Right forelimb (tissue), 1 donor: ENCODE data around the gene BCL2.
"Not testable (repeated sequence)": the region's sequence is repeated elsewhere in the genome, so short reads cannot be mapped to it uniquely, and the experiment has no call there.

Experiments used
- DNase-seq: peaks from one replicate; pipeline ENCODE4 v3.0.0-alpha.2; 2018

BCL2 gene

GRCh38 chr18:63232826-63233225 lies 86.7 kb downstream of the BCL2 start:
- no peak for DNase-seq

GRCh38 chr18:63229971-63230370 lies 89.6 kb downstream of the BCL2 start:
- DNase-seq = no peak

- DNase-seq = no peak
These were observed 94.1 kb downstream of the BCL2 start for GRCh38 chr18:63225434-63225833.

GRCh38 chr18:63224630-63225029 lies 94.9 kb downstream of the BCL2 start:
- no peak for DNase-seq

GRCh38 chr18:63223837-63224236 lies 95.7 kb downstream of the BCL2 start:
- DNase-seq = no peak

- no peak for DNase-seq
These were observed 98.7 kb downstream of the BCL2 start for GRCh38 chr18:63220903-63221302.

GRCh38 chr18:63218472-63218871 lies 101.1 kb downstream of the BCL2 start:
- DNase-seq = no peak

GRCh38 chr18:63216516-63217311 lies 102.9 kb downstream of the BCL2 start:
- no peak for DNase-seq

- DNase-seq = no peak
These were observed 105.5 kb downstream of the BCL2 start for GRCh38 chr18:63213936-63214671.

- no peak for DNase-seq
These were observed 106.2 kb downstream of the BCL2 start for GRCh38 chr18:63213331-63213900.

- DNase-seq = no peak
These were observed 109.0 kb downstream of the BCL2 start for GRCh38 chr18:63210521-63210920.

- no peak for DNase-seq
These were observed 110.9 kb downstream of the BCL2 start for GRCh38 chr18:63208676-63209075.

GRCh38 chr18:63207835-63208234 lies 111.7 kb downstream of the BCL2 start:
- DNase-seq = no peak

- DNase-seq = no peak
These were observed 112.3 kb downstream of the BCL2 start for GRCh38 chr18:63207143-63207790.

- no peak for DNase-seq
These were observed 113.0 kb downstream of the BCL2 start for GRCh38 chr18:63206433-63207142.

- no peak for DNase-seq
These were observed 113.7 kb downstream of the BCL2 start for GRCh38 chr18:63205791-63206252.

- DNase-seq = no peak
These were observed 116.1 kb downstream of the BCL2 start for GRCh38 chr18:63203497-63203896.

- no peak for DNase-seq
These were observed 116.7 kb downstream of the BCL2 start for GRCh38 chr18:63202828-63203227.

GRCh38 chr18:63201456-63201855 lies 118.1 kb downstream of the BCL2 start:
- DNase-seq = not testable (repeated sequence)

- DNase-seq = no peak
These were observed 119.8 kb downstream of the BCL2 start for GRCh38 chr18:63199743-63200241.

- DNase-seq = no peak
These were observed 120.5 kb downstream of the BCL2 start for GRCh38 chr18:63198868-63199742.
